ENCODE results near the gene CARMIL1. TPM values are rescaled to one million over a fixed set of nuclear protein-coding genes. Genes with fewer than 3 reads are reported as not detected.

CARMIL1 gene
- total RNA-seq, 1 experiment from 2014 or later = 23.6 TPM

DNA sequence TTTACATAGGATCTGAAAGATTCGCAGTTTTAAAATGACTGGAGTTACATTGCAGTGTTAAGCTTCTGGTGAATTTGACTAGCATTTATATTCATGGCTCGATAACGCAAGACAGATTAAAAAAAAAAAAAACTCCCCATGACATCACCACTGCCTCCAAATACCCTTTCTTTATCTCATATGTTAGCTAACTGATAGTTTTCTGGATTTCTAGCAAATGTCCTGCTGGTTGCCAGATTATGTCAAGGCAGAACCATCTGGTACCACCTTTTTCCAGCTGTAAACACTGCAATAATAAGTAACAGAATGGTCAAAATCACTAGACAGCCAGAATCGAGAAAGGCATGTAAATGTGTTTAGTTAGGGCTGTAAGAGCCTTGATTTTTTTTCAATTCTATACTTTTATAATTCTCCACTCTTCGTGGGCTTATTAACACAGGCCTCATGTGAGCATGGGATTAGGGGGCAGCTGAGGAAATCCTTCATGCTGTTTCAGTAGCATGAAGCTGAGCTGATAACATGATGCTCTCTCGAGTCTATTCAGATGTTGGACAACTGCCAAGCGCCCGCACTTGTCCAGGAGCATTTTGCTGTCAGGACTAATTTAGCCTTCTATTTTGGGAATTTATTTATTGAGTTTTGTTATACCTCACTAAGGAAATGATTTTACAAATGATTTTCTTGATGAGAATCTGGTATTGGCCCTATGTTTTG lies 206.8 kb downstream of the CARMIL1 start:
- H3K23ac ChIP-seq (ENCODE audit: insufficient read length, low read depth, low read length) = no peak overlapping the region
- no peak for DNase-seq
- H3K14ac ChIP-seq (ENCODE audit: insufficient read depth, low read length) = no peak overlapping the region
- no peaks in the 10 kb centered on the region for H3K4me1 ChIP-seq (ENCODE audit: insufficient read depth, low read length)
- H3K9me3 ChIP-seq (ENCODE audit: control insufficient read depth, low read depth, low read length) = no peaks in the 10 kb centered on the region
- H4K5ac ChIP-seq (ENCODE audit: insufficient read length, low read depth, low read length) = no peak overlapping the region
- no peak overlapping the region for H3K4me2 ChIP-seq (ENCODE audit: insufficient read depth, insufficient read length, low read length)
- H4K20me1 ChIP-seq (ENCODE audit: control insufficient read depth, insufficient read depth, insufficient read length) = no peaks in the 10 kb centered on the region
- TF ChIP-seq, protein P1, sequence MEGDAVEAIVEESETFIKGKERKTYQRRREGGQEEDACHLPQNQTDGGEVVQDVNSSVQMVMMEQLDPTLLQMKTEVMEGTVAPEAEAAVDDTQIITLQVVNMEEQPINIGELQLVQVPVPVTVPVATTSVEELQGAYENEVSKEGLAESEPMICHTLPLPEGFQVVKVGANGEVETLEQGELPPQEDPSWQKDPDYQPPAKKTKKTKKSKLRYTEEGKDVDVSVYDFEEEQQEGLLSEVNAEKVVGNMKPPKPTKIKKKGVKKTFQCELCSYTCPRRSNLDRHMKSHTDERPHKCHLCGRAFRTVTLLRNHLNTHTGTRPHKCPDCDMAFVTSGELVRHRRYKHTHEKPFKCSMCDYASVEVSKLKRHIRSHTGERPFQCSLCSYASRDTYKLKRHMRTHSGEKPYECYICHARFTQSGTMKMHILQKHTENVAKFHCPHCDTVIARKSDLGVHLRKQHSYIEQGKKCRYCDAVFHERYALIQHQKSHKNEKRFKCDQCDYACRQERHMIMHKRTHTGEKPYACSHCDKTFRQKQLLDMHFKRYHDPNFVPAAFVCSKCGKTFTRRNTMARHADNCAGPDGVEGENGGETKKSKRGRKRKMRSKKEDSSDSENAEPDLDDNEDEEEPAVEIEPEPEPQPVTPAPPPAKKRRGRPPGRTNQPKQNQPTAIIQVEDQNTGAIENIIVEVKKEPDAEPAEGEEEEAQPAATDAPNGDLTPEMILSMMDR (conservative IDR thresholded peaks at IDR 0.05) = no peak
- Mint-ChIP-seq H3K27me3 (ENCODE audit: low read depth) (no peaks in the 10 kb centered on the region), H3K4me3 (no peak overlapping the region), H3K9me3 (no peaks in the 10 kb centered on the region), H3K4me1 (peaks cover 10 to 13% of the 10 kb centered on the region in 2 experiments), H3K36me3 (ENCODE audit: insufficient read depth in 1 of 3, low read depth in 3 of 3) (peaks cover 0 to 19% (median 0%) of the 10 kb centered on the region in 3 experiments; a peak in 4 of 7 replicates), H3K27ac (no peak overlapping the region)
- H3K79me1 ChIP-seq (ENCODE audit: insufficient read depth, low read depth, low read length, poor library complexity, severe bottlenecking) = no peaks in the 10 kb centered on the region
- H2BK120ac ChIP-seq (ENCODE audit: low read depth, low read length, poor library complexity, severe bottlenecking) = no peak overlapping the region
- no peaks in the 10 kb centered on the region for H3K23me2 ChIP-seq (ENCODE audit: insufficient read length, low read depth, low read length, poor library complexity, severe bottlenecking)
- H2BK15ac ChIP-seq (ENCODE audit: low read depth, low read length) = no peak overlapping the region
- no peak overlapping the region for H2AFZ ChIP-seq (ENCODE audit: low read length)
- H3K79me2 ChIP-seq (ENCODE audit: insufficient read depth, low read length) = no peaks in the 10 kb centered on the region
- no peak overlapping the region for H3K9ac ChIP-seq (ENCODE audit: extremely low read depth, insufficient read length, low read length)
- no peak overlapping the region for H4K91ac ChIP-seq (ENCODE audit: insufficient read length, low read depth, low read length)
- no peak overlapping the region for H2AK5ac ChIP-seq (ENCODE audit: insufficient read length, low read length)
- H4K8ac ChIP-seq (replicated peaks; ENCODE audit: insufficient read length, low read depth, low read length) = no peak overlapping the region
- no peak overlapping the region for H2BK20ac ChIP-seq (ENCODE audit: low read depth, low read length, poor library complexity, severe bottlenecking)
- H3K27me3 ChIP-seq (ENCODE audit: insufficient read depth, low read length) = no peaks in the 10 kb centered on the region
- no peak overlapping the region for H3K56ac ChIP-seq (ENCODE audit: insufficient read length, low read depth, low read length)
- no peak overlapping the region for H3K27ac ChIP-seq (ENCODE audit: insufficient read length, low read depth, low read length)
- H3K4ac ChIP-seq (ENCODE audit: low read depth, low read length) = no peak overlapping the region
- no peak overlapping the region for H3K18ac ChIP-seq (ENCODE audit: insufficient read length, low read depth, low read length)
- WGBS (ENCODE audit: extremely low coverage, insufficient read length, low lambda C conversion rate) = no CpG with 5 or more reads among the region's 8 CpGs
- no peak overlapping the region for H2BK12ac ChIP-seq (ENCODE audit: insufficient read length, low read depth, low read length)
- H3T11ph ChIP-seq (ENCODE audit: low read length) = no peak overlapping the region
- H2BK5ac ChIP-seq (ENCODE audit: insufficient read length, low read length) = no peak overlapping the region

All from H9 (cell line).